Activated gamma-delta T cell (primary cell): ENCODE results near the gene ATP5ME.
"Not testable (repeated sequence)": the region's sequence is repeated elsewhere in the genome, so short reads cannot be mapped to it uniquely, and the experiment has no call there.

ENCODE experiments used
- DNase-seq: peaks from one replicate; lab custom pipeline; 2025; lab: John Stamatoyannopoulos, UW

The ATP5ME gene

DNA sequence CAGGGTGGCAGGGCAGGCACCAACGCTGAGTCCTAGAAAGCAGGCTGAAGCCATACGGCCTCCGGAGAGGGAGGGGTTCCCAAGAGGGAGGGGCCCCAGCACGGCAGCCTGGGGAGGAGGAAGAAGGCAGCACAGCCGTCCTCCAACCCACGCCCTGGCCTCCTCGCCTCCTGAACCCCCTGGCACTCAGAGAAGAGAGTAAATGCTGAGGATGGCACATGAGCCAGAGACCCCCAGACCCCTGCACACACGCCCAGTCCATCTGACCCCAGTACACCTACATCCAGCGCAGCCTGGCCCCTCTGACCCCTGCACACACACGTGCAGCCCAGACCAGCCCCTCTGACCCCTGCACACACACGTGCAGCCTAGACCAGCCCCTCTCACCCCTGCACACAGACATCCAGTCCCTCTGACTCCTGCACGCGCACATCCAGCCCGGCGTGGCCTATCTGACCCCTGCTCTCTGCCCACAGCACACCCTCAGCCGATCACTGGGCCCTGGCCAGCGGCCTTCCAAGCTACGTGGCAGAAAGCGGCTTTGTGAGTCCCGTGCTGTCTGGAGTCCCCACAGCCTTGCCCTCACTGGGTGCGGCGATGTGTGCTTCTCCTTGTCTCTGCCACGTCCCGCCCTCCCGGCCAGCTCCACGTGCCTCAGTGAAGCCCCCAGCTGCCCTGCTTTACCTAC, 18.5 kb downstream of the ATP5ME start:
- DNase-seq: no peak

DNA sequence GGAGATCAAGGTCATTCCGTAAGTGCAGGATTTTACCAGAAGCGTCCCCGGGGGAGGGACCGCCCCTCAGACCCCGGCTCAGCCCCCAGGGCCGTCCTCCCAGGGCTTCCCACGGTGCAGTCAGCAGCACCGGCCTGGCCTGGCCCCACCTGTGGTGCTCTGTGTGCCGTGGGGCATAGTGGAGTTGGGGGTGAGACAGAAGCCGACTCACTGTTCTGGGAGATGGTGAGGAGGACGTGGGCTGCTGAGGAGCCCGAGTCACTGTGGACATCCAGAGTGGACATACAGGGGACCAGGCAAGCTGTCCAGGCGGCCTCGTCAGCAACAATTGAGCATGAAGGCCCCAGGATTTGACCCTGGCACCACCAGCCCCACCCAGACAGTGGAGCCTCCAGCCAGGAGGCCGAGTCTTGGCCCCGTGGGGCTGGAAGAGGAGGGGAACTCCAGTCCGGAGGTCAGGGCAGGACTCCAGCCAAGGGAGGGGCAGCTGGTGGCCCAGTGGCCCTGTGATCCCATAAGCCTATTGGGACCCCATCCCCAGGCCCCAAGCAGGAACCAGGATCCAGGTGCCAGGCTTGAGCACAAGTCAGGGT, 19.1 kb downstream of the ATP5ME start:
- DNase-seq: no peak

DNA sequence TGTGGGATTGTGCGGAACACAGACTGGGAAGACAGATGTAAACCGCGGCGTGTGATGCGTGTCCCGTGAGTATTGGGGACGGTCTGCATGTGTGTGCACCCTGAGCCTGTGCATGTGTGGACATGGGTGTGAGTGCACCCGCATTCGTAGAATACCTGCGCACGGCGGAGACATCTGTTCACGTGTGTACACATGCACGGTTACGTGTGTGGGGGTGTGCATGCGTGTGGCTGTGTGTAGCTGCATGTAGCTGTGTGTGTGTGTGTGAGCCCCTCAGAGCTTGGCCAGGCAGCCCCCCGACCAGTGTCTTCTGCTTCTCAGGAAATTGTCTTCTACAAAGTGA, 19.6 kb downstream of the ATP5ME start:
- DNase-seq: no peak

DNA sequence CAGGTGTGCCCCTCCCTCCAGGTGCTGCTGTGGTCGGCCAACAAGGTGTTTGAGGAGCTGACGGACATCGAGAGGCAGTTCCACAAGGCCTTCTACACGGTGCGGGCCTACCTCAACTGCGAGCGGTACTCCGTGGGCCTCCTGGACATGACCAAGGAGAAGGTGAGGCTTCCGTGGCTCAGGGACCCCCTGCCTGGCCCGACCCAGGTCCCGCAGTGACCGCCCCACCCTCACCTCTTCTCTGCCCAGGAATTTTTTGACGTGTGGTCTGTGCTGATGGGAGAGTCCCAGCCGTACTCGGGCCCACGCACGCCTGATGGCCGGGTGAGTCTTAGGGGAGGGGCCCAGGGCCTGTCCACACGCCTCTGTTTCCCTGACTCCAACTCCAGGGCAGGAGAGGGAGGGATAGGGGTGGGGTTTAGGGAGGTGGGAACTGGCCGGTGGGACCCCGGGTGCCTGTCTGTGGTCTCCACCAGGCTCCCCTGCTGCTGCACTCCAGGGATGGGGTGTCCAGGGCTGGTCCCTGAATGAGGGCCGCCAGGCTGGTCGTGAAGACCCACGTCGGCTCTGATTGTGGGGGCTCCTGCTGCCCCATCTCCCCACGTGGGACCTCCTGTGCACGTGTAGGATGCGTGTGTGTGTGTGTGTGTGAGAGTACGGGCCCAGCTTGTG, 20.1 kb downstream of the ATP5ME start:
- no peak for DNase-seq

DNA sequence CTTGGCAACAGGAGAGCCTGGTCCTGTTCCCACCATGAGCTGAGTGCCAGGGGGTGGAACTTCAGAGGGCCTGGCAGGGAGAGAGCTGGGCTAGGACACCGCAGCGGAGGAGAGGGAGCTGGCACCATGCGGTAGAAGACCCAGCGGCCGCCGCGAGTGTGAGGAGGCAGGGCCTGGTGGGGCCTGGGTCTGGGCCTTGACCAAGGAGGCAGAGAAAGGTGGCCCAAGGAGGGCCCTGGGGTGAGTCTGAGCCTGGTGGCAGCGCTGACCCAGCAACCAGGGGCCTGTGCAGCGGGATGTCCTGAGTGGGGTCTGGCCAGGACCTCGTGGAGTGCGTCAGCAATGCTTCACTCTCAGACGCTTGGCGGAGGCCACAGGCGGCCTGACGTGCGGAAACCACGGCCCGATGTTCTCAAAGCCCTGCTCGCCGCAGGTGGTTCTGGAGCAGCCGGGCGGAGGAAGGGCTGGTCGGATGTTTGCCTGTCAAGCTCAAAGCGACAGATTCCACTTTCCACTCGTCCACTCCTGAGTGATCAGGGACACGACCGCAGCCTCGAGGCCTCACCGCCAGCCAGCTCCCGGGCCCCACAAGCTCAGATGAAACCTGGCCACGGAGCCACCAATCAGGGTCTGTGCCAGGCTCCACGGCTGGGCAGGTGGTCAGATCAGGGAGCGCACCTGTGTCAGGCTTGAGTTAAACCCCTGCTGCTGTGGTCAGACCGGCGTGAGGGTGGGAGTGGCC, 20.8 kb downstream of the ATP5ME start:
- DNase-seq: no peak

DNA sequence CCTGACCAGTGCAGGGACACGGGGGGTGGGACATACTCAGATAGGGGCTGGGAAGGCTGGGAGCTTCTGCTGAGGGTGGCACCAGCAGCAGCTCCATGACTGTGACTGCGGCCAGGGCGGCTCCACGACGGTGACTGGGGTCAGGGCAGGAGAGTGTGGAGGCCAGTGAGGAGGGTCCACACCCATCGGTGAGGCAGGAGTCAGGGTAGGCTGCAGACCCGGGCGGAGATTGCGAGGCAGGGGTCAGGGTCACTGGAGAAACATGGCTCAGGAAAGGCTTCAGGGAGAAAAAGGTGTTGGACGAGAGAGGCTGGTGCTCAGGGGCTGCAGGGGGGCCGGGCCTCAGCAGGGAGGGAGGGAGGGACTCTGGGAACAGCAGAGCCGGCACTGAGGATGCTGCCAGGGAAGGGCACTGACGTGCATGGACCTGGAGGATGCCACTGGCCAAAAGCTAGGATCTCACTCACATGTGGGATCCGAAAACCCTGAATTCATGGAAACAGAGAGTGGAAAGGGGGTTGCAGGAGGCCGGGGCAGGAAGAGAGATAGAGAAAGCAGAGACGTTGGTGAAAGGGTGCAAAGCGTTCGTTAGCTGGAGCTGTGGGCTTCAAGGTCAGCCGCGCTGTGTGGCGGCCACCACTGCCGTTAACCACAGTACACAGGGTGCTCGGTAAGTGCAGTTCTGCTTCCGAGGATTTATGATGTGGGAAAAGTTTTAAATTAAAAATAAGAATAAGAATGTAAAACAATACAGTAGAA, 22.0 kb downstream of the ATP5ME start:
- DNase-seq: no peak

DNA sequence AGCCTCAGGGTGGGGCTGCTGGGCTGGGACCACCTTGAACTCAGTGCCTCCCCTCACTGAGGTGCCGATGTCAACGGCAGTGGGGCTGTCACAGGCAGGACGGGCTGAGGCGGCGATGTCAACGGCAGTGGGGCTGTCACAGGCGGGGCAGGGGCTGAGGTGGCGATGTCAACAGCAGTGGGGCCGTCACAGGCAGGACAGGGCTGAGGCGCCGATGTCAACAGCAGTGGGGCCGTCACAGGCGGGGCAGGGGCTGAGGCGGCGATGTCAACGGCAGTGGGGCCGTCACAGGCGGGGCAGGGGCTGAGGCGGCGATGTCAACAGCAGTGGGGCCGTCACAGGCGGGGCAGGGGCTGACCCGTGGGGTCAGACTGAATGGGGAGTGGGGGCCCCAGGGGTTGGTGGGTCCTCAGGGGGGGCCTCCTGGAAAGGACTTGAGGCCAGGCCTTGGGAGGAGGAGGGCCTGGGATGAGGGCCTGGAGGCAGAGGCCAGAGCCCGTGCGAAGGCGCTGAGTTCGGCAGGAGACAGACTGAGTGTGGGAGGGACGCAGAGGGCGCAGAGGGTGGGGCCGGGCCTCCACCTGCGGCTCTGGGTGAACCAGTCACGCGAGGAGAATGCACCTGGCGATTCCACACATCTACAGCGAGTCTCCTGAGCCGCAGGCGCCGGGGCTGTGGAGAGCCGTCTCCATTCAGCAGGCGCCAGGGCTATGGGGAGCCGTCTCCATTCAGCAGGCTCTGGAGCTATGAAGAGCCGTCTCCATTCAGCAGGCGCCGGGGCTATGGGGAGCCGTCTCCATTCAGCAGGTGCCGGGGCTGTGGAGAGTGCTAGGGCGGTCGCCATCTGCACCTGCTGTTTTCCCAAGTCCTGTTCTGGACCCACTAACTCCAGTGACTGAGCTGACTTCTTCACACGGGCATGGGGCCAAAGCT, 22.9 kb downstream of the ATP5ME start:
- no peak for DNase-seq

DNA sequence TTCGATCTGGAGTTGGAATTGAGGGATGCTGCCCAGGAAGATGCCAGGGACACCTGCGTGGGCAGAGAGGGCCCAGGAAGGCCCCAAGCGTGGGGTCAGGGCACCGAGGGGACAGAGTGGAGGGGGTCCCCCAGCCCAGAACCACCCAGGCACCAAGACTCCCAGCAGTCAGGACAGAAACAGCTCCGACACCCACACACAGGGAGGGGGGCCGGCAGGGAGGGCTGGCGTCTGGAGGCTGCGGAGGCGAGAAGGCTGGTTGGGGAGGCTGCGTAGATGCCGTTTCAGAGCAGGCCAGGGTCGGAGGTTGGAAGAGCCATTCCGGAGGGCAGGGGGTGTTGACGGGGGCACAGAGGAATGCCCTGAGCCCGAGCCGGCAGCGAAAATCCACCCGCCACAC, 23.6 kb downstream of the ATP5ME start:
- DNase-seq: no peak

DNA sequence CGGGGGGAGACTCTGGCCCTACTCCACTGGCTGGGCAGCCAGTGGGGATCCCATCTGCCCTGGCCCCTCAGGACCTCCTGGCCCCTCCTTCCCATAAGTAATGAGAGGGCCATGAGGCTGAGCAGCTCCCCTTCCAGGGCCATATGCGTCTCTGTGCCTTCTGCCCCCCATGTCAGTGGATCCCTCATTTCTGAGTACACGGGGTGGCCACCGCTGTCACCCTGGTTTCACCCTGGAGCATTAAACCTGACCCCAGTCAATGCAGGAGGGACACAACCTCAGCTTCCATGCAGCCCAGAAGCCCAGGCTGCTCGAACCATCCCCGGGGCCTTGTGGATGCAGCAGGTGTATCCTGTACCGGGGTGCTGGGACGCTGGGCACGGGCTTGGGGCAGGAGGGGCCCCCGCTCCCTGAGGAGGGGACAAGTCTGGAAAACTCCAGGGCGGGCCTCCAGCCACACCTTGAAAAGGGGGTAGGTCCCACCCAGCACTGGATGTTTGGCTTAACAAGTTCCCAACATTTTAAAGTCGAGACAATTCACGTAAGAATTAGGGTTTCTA, 24.2 kb downstream of the ATP5ME start:
- no peak for DNase-seq

DNA sequence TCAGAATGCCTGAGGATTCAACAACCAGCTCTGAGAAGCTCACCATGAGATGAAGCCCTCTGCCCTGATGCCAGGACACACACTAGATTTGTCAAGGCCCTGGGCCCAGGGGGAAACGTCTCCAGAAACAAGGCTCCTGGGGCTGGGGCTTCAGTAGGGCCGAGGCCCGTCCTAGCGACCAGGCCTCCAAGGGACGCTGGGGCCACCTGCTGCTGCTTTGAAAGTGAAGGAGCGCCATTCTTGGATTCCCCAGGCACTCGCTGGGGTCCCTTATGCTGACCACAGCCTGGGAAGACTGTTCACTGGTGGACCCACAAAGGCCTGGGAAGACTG, 24.8 kb downstream of the ATP5ME start:
- no peak for DNase-seq

DNA sequence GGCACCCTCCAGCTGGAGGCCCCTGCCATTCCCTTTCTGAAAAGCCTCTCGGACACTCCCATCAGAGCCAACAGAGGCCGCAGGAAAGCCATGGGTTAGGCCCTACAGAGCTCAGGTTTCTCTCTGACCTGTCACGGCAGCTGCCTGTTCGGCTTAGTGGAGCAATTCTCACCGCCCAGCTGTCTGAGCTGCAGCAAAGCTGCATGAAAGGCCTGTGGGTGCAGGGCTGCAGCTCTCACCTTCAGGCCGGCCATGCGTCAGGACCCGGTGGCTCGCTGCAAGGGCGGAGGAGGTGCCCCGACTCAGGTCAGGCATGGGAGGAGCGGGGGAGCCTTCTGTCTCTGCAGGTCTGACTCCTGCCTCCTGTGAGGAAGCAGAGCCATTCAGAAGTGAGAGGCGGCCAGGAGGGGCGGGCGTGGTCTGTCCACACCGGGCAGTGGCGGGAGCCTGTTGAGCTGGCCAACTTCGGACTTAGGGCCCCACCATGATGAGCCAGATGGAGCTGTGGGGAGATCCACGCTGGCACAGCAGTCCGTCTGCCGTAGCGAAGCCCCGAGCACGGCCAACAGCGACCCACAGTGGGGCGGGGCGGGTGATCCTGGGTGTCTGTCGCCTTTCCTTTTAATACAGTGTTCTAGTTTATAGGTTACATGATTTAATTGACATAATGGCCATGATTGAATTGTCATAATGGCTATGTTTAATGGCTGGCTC, 25.3 kb downstream of the ATP5ME start:
- no peak for DNase-seq

DNA sequence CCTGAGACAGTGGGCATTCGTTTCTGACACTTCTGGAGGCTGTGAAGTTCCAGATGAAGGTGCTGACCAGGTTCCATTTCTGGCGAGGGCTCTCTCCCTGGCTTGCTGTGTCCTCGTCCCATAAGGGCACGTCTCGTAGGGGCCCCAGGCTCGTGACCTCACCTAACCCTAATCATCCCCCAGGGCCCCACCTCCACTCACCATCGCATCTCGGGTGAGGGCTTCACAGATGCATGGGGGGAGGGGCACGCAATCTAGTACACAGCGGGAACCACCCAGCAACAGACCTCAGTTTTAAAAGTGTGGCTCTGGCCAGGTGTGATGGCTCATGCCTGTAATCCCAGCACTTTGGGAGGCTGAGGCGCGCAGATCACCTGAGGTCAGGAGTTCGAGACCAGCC, 26.6 kb downstream of the ATP5ME start:
- DNase-seq: no peak

DNA sequence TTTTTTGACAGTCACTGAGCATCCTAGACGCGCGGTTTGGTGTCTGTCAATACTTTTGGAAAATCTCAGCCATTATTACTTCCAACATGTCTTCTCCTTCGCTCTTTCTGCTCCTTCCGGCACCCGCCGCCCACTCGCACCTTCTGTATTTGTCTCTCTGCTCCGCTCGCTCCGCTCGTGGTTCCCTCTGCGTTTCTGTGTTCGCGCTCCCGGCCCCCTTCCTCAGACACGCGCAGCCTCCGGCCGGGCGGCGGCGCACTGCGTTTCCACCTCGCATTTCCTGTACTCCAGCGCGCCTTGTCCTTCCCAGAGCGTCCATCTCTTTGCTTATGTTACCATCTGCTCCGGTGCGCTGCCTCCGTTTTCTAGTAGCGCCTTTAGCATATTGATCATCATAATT, 27.6 kb downstream of the ATP5ME start:
- no peak for DNase-seq

DNA sequence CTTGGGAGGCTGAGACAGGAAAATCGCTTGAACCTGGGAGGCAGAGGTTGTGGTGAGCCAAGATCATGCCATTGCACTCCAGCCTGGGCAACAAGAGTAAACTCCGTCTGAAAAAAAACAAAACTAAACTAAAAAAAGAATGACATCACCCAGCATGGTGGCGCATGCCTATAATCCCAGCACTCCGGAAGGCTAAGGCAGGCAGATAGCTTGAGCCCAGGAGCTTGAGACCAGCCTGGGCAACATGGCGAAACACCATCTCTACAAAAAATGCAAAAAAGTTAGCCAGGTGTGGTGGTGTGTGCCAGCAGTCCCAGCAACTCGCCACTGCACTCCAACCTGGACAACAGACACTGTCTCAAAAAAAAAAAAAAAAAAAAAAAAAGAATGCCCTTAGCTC, 31.7 kb downstream of the ATP5ME start:
- DNase-seq: not testable (repeated sequence)

DNA sequence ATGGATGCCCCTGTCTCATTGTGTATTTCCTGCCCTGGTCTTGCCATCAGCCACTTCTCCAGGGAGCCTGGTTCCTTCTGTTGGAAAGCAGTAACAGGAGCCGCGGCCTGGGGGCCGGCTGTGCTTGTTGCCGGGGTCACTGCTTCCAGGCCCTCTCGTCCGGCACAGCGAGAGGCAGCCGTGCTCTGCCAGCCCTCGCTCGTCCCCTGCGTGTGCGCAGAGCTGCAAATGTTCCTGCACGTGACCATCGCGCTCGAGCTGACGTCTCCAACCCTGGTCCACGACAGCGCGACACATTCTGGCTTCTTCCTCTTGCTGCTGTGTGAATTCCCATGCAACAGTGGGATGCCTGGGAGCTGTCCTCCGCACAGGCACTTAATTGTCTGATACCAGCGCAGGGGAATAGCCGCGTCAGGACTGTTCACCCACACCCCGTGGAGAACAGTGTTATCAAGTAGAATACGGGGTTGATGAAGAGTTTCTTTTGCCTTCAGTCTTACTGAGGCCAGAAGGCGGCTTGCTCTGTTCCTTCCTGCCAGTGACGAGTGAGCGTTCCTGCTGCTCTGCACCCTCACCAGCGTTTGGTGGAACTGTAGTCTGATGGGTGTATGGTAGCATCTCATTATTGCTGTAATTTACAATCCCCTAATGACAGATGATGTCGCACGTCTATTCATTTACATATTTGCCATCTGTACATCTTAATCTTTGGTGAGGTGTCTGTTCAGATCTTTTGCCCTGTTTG, 36.4 kb downstream of the ATP5ME start:
- DNase-seq: no peak

DNA sequence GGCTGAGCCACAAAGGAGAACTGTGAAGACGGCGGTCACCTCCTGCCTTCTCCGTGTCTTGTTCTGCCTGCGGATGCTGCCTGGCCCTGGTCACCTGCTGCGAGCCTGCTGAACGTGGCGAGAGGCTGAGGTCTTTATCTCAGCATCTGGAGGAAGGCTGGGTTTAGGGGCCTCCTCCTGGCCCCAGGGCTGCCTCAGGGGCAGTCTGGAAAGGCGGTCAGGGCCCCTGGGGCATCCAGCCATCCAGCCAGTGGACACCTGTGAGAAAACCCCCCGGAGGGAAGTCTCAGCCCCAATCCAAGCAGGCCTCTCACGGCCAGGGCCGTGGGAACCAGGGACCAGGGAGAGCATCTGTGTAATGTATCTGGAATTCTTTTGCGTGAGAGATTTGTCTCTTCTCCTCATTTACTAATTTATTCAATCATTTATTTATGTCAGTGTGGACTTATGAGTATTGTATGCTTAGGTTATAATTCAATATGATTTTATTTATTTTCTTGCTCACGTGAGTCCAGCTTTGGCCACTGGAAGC, 37.4 kb downstream of the ATP5ME start:
- DNase-seq: no peak

DNA sequence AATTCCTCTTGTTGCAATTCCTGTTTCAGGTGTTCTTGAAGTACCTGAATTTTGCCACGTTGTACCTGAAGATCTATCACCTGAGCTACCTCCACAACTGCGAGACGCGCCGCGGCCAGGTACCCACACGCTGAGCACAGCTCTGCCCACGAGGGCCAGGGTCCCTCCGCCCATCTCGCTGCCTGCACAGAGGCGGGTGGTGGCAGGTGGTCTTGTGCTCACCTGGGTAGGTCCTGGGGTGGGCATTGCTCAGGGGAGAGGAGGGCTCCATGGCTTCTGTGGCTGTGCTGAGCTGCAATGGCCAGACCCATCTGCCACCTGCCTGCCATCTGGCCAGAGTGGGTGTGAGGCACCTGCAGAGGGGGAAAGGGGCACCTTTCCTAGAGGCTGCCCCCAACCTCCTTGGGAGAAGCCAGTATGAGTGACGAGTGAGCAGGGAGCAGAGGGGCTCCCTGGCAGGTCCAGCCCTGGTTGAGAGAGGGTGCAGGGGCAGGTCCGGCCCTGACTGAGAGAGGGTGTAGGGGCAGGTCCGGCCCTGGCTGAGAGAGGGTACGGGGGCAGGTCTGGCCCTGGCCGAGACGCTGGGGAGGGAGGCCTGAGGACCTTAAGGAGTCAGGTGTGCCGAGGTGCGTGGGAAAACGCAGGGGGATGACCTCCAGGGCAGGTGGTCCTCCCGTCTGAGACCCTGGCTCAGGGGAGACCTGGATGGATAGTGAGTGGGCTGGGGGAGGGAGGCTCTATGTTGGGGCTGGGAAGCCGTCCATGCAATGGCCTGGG, 38.0 kb downstream of the ATP5ME start:
- DNase-seq: no peak

DNA sequence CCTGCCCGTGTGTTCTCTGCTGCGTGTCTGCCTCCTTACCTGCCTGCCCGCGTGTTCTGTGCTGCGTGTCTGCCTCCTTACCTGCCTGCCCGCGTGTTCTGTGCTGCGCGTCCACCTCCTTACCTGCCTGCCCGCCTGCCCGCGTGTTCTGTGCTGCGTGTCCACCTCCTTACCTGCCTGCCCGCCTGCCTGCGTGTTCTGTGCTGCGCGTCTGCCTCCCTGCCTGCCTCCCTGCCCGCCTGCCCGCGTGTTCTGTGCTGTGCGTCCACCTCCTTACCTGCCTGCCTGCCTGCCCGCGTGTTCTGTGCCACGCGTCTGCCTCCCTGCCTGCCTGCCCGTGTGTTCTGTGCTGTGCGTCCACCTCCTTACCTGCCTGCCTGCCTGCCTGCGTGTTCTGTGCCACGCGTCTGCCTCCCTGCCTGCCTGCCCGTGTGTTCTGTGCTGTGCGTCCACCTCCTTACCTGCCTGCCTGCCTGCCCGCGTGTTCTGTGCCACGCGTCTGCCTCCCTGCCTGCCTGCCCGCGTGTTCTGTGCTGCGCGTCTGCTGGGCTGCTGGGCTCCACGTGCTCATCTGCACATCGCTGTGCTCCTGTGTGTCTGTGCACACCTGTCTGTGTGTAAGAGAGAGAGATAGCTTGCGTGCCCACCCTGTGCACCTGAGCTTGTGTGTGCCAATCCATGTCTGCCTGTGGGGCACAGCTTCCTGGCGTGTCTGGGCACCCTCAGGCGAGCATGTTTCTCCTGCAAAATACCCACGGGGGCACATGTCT, 38.8 kb downstream of the ATP5ME start:
- not testable (repeated sequence) for DNase-seq
